Aorta (tissue), 5 donors: Measurements from ENCODE around the gene DOK3. TPM values are rescaled to one million over a fixed set of nuclear protein-coding genes. Genes with fewer than 3 reads are reported as not detected.

Experiments used
- ATAC-seq: fragments of 200-7000 bp; cut with Tn5 transposase; one replicate; pipeline ENCODE4 v1.9.1; 2022; ENCODE audit warnings: moderate library complexity; ENCODE audit not compliant: low FRiP score
- DNase-seq, 2 donors: peaks; one replicate each; pipeline ENCODE4 v3.0.0-alpha.2; 2020
- H3K27ac ChIP-seq, 2 donors: one replicate each; pipeline ENCODE4 v1.5.1; 2013; ENCODE audit warnings: low read length in 2 of 2, mild to moderate bottlenecking in 2 of 2, moderate library complexity in 2 of 2, control low read depth in 1 of 2, inconsistent platforms in 1 of 2, low read depth in 1 of 2
- H3K27me3 ChIP-seq, 2 donors: one replicate each; pipeline ENCODE4 v1.6.1; 2013; ENCODE audit warnings: control low read depth in 1 of 2, low read length in 1 of 2, mild to moderate bottlenecking in 1 of 2, moderate library complexity in 1 of 2; ENCODE audit not compliant: insufficient read depth in 2 of 2, control insufficient read depth in 1 of 2
- H3K36me3 ChIP-seq, 2 donors: one replicate each; pipeline ENCODE4 v1.6.1; 2013; ENCODE audit warnings: control low read depth in 1 of 2, low read length in 1 of 2, mild to moderate bottlenecking in 1 of 2; ENCODE audit not compliant: insufficient read depth in 2 of 2, control insufficient read depth in 1 of 2
- H3K4me1 ChIP-seq, 2 donors: one replicate each; pipeline ENCODE4 v1.6.1; 2013; ENCODE audit warnings: low read length in 2 of 2, control low read depth in 1 of 2, mild to moderate bottlenecking in 1 of 2, moderate library complexity in 1 of 2; ENCODE audit not compliant: insufficient read depth in 2 of 2, control insufficient read depth in 1 of 2
- H3K4me3 ChIP-seq, 2 donors: one replicate each; pipeline ENCODE4 v1.5.1; 2013; ENCODE audit warnings: low read length in 2 of 2, control low read depth in 1 of 2, mild to moderate bottlenecking in 1 of 2
- H3K9me3 ChIP-seq: one replicate; pipeline ENCODE4 v1.6.1; 2013; ENCODE audit warnings: mild to moderate bottlenecking, low read length; ENCODE audit not compliant: control insufficient read depth
- WGBS, 2 donors: extraction: QIAGEN DNeasy Blood & Tissue Kit; methylation state at CpG; one replicate each; pipeline ENCODE4 v1.1.7; 2013; 5-methylcytosine and 5-hydroxymethylcytosine counted together
- intact Hi-C, 2 donors: fragments of 100-400 bp; cut with DNase I; formaldehyde crosslinking; loops; one replicate each; pipeline versions ENCODE4 v1.14.2 to v1.15.0; 2022
- polyA plus RNA-seq, 2 donors: library from polyadenylated mRNA; stranded (reverse); fragments of 200-250 nt; gene quantifications; one replicate each; pipeline ENCODE4 v1.2.3, GENCODE V29; 2013
- total RNA-seq, 2 donors: library from RNA; stranded (reverse); fragmentation: NEBNext Ultra II Directional; extraction: Animal tissue kit (Norgen Biotek cat#: 25700); gene quantifications; one replicate each; pipeline ENCODE4 v1.2.1, GENCODE V29; 2021
- donor health status: healthy with polysubstance abuse.
- donor health status: Bipolar disorder and iron deficiency.
- donor health status: DM: no; HTN: no; CAD: no.
- donor health status: DM: no; HTN: no; CAD: no.
- donor health status: DM: yes; HTN: yes; CAD: no.

DOK3 gene
- total and polyA plus RNA-seq, 4 donors: 2.7 to 21.6 (median 9.7) TPM

DNA sequence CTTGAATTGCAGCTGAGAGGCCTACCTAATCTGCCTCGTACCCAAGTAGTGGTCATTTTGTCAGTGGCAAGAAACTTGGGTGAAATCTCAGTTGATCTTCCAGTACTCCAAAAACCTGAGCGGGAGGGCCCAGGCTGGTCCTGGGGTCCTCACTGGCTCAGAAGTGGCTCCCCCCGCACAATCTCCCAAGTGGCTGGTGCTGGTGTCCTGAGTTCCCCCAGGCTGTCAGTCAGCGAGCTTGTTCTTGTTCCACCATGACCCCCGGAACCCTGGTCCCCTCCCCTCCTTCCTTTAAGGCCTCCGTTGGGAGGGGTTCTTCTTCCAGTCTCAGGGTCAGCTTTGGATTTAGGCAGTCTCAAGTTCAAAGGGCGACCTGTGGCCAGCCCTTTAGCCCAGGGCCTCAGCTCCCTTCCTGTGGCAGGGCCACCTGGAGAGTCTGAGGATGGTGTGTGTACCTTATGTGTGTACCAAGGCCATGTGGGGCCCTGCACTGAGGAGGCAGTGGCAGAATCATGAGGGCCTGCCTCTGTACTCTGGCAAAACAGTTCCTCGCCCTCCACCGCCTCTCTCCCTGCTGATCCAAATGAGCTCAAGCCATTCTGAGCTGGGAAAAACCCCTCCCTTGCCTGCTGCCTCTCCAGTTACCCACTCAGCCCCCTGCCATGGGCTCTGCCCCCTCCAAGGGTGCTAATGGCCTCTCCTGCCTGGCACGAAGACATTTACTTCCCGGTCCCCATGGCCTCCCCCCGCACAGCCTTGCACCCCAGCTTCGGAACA lies 31.7 kb downstream of the DOK3 start:
- no peaks in the 10 kb centered on the region for H3K27me3 ChIP-seq
- intact Hi-C loops: no loop called here
- 82 to 84% methylated on average over 13 of the region's 13 CpGs for WGBS, 2 donors
- peak overlapping the region in 1 of 2 donors; percentile 0 for H3K27ac ChIP-seq
- no peak for DNase-seq
- no peak for ATAC-seq
- H3K4me3 ChIP-seq: no peak overlapping the region
- no peaks in the 10 kb centered on the region for H3K4me1 ChIP-seq
- H3K9me3 ChIP-seq: no peaks in the 10 kb centered on the region
- no peaks in the 10 kb centered on the region for H3K36me3 ChIP-seq

GRCh38 chr5:177476531-177477233 lies 32.9 kb downstream of the DOK3 start:
- intact Hi-C loops: no loop called here
- H3K27me3 ChIP-seq: no peaks in the 10 kb centered on the region
- peak; percentile 91 to 92 for DNase-seq
- WGBS, 2 donors: 26 to 29% methylated on average over 18 of the region's 18 CpGs
- H3K27ac ChIP-seq: peak overlapping the region in 1 of 2 donors; percentile 19
- H3K9me3 ChIP-seq: no peaks in the 10 kb centered on the region
- H3K36me3 ChIP-seq: no peaks in the 10 kb centered on the region
- peak; percentile 41 for ATAC-seq
- no peak overlapping the region for H3K4me3 ChIP-seq
- H3K4me1 ChIP-seq: no peaks in the 10 kb centered on the region

DNA sequence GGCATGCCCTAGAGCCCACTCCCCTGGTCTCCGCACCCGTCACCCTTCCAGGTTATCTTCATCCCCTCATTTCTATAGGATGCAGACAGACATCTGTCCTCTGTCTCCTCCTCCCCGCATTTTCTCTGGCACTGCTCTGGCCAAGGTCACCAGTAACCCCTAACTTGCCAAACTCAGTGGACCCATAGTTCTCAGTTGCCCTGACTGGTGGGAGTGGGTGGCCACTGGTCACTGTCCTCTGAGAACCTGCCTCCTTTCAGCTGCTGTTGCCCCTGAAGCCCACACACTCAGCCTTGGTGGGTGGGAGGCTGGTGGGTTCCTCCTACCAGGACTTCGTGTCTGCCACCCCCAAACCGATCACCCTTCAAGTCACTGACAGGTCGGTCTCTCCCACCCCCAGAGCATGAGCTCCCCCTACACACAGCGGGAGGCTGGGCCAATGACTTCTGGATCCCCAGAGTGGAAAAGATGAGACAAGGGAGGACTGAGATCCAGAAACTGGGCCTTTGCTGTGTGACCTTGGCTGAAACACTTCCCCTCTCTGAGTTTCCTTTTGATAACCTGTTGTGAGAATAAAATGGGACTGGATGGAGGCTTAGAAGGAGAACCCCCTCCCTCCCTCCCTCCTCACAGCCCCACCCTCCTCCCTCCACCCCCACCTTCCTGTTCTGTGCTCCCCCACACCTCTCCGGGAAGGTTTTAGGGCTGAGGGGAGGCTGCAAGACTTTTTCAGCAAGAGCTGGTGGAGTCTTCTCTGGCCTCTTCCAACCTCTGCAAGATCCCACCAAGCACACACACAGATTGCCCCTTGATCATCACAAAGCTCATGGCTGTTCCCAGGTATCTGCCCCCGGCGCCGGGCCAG lies 33.8 kb downstream of the DOK3 start:
- Histone ChIP-seq H3K4me1 (no peaks in the 10 kb centered on the region), H3K27me3 (no peaks in the 10 kb centered on the region), H3K27ac (no peak overlapping the region), H3K4me3 (no peak overlapping the region), H3K9me3 (no peaks in the 10 kb centered on the region), H3K36me3 (no peaks in the 10 kb centered on the region)
- DNase-seq (no peak), ATAC-seq (no peak)
- 24 to 25% methylated on average over 11 of the region's 11 CpGs for whole genome bisulfite sequencing, 2 donors
- intact Hi-C loops: no loop called here

- WGBS, 2 donors: 14 to 18% methylated on average over 4 of the region's 4 CpGs
- Histone ChIP-seq H3K27ac (no peak overlapping the region), H3K27me3 (no peaks in the 10 kb centered on the region), H3K4me1 (no peaks in the 10 kb centered on the region), H3K9me3 (no peaks in the 10 kb centered on the region), H3K36me3 (no peaks in the 10 kb centered on the region), H3K4me3 (no peak overlapping the region)
- intact Hi-C loops: no loop called here
- ATAC-seq (no peak), DNase-seq (no peak)
Measured at GRCh38 chr5:177474846-177475562, 34.6 kb downstream of the DOK3 start.

GRCh38 chr5:177474002-177474476 lies 35.6 kb downstream of the DOK3 start:
- intact Hi-C loops: no loop called here
- Histone ChIP-seq H3K9me3 (no peaks in the 10 kb centered on the region), H3K27me3 (no peaks in the 10 kb centered on the region), H3K27ac (peak overlapping the region in 1 of 2 donors; percentile 9), H3K4me1 (no peaks in the 10 kb centered on the region), H3K36me3 (no peaks in the 10 kb centered on the region), H3K4me3 (no peak overlapping the region)
- DNase-seq (no peak), ATAC-seq (no peak)
- 20 to 21% methylated on average over 7 of the region's 7 CpGs for WGBS, 2 donors

GRCh38 chr5:177473443-177474001 lies 36.1 kb downstream of the DOK3 start, which contains the start of gene DBN1:
DBN1 (minus strand) TSS chr5:177473634; CDS start chr5:177473521, 113 bp downstream.
- H3K27me3 ChIP-seq: no peaks in the 10 kb centered on the region
- peak within 1 kb of the TSS in 1 of 2 donors; percentile 48 for H3K27ac ChIP-seq
- H3K4me3 ChIP-seq: peak within 1 kb of the TSS; percentile 51 to 77
- WGBS, 2 donors: 0 to 1% methylated on average over 16 to 69 of the region's 69 CpGs
- no peaks in the 10 kb centered on the region for H3K36me3 ChIP-seq
- no peaks in the 10 kb centered on the region for H3K9me3 ChIP-seq
- ATAC-seq (peak; percentile 47), DNase-seq (peak in 1 of 2 donors; percentile 87)
- H3K4me1 ChIP-seq: no peaks in the 10 kb centered on the region
- intact Hi-C loops: no loop called here

DNA sequence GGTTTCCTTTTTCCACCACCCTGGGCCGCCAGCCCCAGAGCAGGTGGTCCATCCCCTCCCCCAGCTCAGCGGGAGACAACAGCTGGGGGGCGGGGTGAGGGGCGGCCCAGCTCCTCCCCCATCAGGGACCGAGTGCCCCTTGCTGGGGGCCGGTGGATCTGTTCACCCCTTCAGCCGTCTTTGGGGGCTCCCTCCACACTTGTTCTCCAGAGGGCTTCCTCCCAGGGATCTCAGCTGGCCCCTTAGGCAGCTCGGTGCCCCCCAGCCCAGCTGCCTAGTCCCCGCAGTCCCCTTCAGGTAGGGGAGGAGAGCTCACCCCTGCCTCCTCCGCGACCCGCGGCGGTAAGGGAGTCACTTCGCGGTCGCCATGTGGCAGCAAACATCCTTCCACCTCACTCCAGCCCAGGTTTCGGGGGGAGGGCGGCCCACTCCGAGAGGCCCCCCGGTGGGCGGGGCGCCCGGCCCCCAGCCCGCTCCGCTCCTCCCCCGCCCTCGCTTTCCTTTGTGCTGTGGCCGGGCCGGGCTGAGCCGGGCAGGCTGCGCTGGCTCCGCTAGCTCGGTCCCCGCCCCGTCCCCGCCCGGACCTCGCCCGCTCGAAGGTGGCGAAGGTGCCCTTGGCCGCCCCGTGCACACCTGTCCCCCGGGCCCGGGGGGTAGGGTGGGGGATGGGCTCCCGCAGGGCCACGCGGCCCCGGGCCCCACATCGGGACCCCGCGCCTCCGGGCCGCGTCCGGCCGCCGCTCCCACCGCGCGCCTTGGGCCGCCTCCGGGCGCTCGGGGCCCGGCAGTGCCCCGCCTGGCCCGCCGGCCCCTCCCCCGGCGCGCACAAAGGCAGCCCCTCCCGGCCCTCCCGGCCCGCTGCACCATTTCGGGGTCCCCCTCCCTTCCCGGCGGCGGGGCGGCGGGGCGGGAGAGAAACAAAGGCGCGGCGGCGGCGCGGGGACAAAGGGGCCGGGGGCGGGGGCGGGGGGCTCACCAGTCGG lies 36.9 kb downstream of the DOK3 start:
- intact Hi-C loops: no loop called here
- DNase-seq: peak in 1 of 2 donors; percentile 82
- Histone ChIP-seq H3K4me3 (peak overlapping the region; percentile 51 to 77), H3K4me1 (no peaks in the 10 kb centered on the region), H3K27me3 (no peaks in the 10 kb centered on the region), H3K36me3 (no peaks in the 10 kb centered on the region), H3K9me3 (no peaks in the 10 kb centered on the region), H3K27ac (no peak overlapping the region)
- 1% methylated on average over 54 to 93 of the region's 93 CpGs for WGBS, 2 donors
- ATAC-seq: no peak
